Left colon (tissue), 2 donors: ENCODE data around the gene ACSF2. TPM values are rescaled to one million over a fixed set of nuclear protein-coding genes. Genes with fewer than 3 reads are reported as not detected.

ENCODE experiments used
- ATAC-seq: fragments of 200-7000 bp; cut with Tn5 transposase; one replicate; pipeline ENCODE4 v1.9.1; 2020; ENCODE audit warnings: mild to moderate bottlenecking, moderate library complexity
- DNase-seq, 2 donors: peaks; one replicate each; pipeline ENCODE4 v3.0.0-alpha.2; 2020
- intact Hi-C, 2 donors: fragments of 100-400 bp; cut with DNase I in 1 of 2; cut with micrococcal nuclease in 1 of 2; formaldehyde crosslinking; loops; one replicate each; pipeline versions ENCODE4 v1.11.2 to v1.14.0; 2022; cut with DNase I, micrococcal nuclease
- total RNA-seq, 2 donors: library from RNA; stranded (reverse); fragmentation: NEBNext Ultra II Directional; extraction: Animal tissue kit (Norgen Biotek cat#: 25700); gene quantifications; one replicate each; pipeline ENCODE4 v1.2.1, GENCODE V29; 2021
- donor health status: DM: no; HTN: no; CAD: no.
- donor health status: DM: yes; HTN: yes; CAD: no.

Gene ACSF2
- total RNA-seq, 2 donors from 2014 or later: 146 to 150 TPM

DNA sequence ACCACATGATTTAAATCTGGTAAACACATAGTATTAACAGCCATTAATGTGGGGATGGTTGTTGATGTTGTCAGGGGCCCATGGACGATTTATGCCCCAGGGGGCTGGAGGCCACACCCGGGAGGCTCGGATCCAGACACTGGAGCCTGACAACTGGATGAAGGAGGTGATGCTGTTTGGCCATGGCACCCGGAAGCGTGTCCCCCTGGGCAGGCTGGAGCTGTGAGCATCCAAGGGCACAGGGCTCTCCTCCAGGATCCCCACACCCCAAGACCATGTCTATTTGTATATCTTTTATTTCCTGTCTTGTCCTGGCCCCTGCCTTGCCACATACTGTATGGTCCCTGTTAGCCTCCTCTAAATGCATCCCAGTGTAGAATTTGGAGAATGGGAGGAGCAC lies 57.2 kb downstream of the ACSF2 start:
- ATAC-seq (no peak), DNase-seq (peak in 1 of 2 donors; percentile 20)
- intact Hi-C loops: loop anchor here in 1 of 2 donors (10.0 kb wide), 1 partner anchor 152 kb away; the partner anchor contains the start of gene ABCC3

DNA sequence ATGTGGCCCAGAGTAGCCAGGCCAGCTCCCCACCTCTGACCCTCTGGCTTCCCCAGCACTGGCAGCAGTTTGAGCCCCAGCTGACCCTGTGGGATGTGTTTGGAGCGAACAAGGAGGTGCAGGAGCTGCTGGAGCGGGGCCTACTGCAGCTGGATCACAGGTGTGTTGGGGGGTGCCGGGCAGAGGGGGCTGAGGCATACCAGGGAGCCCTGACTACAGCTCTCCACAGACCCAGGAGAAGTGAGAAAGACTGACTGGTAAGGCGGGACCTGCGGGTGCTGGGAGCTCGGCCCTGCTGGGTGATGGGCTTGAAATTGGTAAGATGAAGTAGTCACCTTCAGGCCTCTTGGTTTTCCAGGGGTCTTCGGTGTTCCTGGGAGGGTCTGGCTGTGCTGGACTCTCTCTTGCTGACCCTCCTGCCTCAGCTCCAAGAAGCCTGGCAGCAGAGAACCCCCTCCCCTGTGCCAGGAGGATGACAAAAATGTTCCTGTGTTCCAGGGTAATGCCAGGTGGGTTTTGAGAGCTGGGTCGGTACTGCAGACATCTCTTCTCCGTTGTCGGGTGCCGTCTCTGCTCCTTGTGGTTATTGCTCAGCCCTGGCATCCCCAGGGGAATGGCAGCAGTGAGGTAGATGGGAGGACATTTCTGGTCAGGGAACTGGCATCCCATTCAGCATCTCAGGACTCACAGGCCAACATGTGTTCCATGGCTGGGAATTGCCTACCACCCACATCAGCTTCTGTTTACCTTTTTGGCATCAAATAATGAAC lies 58.6 kb downstream of the ACSF2 start:
- intact Hi-C loops: loop anchor here in 1 of 2 donors (10.0 kb wide), 1 partner anchor 150 kb away; the partner anchor contains the start of gene ABCC3
- peak in 1 of 2 donors; percentile 23 for DNase-seq

DNA sequence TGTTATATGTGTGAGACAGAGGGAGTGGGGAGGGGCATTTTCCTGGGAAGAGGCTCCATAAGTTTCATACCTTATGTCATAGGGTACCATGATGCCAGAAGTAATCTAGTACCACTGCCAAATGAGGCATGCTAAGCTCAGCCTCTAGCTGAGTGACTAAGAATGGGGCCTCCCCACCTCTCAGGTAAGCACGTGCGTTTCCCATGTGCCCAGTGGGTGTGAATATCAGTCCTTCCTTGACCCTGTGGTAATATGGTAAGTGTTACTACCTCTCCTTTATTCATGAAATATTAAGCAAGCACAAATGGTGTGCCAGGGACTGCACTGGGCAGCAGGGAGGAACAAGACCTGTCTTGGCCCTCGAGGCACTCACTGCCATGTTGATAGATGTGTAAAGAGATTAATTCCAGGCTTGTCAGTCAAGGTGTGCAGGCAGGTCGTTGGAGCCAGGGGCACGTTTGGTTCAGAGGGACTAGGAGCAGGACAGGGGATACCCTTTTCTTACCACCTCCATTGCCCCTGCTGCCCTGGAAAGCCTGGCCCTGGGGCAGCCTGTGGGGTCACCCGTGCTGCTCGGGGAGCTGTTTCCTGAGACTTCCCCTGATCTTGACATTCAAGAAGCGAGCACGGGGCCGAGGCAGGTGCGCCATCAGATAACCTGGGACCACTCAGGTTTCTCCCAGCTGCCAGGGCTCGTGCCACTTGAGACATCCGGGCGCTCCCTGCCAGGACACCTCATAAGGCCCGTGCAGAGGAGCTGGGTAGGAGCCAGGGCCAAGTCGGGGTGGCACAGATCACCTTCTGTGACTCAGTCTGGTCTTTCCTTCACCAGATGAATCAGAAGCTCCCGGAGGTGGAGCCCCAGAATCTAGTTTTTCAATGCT lies 61.4 kb downstream of the ACSF2 start:
- DNase-seq (peak in 1 of 2 donors; percentile 15), ATAC-seq (no peak)
- intact Hi-C loops: loop anchor here in 1 of 2 donors (10.0 kb wide), 1 partner anchor 147 kb away; the partner anchor contains the start of gene ABCC3

More for the DNA sequence above, 58.6 kb downstream of the ACSF2 start:
- ATAC-seq: no peak

DNA sequence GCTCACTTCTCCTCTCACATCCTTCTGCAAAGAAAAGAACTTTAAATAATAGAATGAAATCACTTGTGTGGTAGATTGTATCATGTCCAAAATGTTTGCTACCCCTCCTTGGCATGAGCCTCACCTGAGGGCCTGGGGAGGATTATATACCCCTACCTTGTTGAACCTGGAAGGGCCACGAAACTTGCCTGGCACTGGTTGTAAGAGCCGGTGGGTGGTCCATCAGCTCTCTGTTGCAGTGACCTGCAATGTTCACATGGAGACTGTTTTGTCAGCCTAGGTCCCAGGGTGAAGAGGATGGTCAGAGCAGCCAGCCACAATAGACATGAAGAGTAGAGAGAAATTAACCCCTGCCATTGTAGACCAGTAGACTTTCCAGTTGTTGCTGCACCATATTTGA lies 62.9 kb downstream of the ACSF2 start:
- no peak for ATAC-seq
- peak in 1 of 2 donors; percentile 7 for DNase-seq
- intact Hi-C loops: loop anchor here in 1 of 2 donors (10.0 kb wide), 1 partner anchor 146 kb away; the partner anchor contains the start of gene ABCC3

DNA sequence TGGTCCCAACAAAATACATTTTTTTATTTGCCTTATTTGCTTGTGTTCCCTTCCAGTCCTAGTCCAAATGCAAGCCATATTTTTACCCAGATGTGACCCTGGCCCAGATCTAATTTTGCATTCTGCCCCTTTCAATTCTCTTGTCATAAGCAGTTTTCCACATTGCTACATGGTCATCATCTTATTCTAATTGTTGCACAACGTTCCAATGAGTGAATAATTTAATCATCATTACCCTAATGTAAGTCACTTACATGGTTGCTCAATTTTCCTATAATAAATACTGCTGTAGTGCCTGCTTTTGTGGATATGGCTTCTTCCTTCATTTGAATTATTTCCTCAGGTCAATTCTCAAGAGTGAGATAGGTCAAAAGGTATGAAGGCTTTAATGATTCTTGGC lies 65.5 kb downstream of the ACSF2 start:
- intact Hi-C loops: no loop called here

DNA sequence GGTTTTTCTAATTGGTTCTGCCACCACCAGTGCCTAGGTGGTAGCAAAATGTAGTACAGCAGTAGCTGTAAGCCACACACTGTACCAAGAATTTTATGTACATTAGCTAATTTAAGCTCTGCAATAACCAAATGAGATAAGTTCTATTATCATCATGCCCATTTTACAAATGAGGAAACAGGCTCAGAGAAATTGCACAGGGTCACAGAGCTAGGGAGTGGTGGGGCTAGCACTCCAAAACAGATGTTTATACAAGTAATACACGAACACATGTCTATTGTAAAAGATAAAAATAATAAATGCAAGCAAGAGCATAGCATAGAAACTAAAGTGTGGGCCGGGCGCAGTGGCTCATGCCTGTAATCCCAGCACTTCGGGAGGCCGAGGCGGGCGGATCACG lies 66.2 kb downstream of the ACSF2 start:
- intact Hi-C loops: no loop called here
- DNase-seq (no peak), ATAC-seq (no peak)

More for the DNA sequence above, 65.5 kb downstream of the ACSF2 start:
- DNase-seq (no peak), ATAC-seq (no peak)

DNA sequence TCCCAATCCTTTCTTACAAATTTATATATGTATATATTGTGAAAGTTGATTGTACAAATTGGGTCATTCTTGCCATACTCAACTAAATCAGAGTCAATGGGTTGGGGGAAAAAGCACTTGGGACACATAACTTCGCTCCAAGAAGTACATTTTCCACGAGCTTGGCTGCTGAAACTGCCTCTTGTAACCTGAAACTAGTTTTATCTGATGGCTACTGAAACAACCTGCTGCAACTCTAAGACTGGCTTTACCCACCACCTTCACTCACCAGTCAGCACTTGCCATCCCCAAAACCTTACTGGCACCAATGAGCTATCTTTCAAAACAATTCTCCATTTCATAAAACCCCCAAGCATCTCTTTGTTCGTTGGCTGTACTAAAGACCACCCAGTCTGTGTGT lies 67.7 kb downstream of the ACSF2 start:
- intact Hi-C loops: no loop called here
- DNase-seq: no peak
- no peak for ATAC-seq

DNA sequence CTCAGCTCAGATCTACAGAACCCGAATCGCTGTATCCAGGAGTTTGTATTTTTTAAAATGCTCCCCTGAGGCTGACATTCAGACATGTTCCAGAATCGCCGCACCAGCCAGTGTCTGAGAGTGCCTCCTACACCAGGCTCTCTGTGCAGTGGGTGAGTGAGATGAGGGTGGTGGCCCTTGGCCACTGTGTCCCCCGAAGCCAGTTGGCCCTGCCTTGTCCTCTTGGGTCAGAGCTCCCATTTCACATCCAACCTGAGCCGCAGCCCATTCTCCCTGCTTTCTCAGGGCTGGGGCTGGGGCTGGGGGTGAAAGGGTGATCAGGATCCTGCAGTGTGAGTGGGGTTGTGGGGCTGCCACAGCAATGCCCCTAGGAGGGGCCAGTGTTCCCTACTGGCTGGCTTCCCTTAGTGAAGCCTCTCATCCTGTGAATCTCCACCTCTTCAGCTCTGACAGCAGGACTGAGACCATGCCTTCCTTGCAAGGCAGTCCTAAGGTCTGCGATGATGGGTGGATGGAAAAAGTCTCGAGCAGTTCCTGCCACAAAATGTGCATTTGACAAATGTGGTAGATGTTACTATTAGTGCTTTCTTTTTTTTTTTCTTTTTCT lies 69.3 kb downstream of the ACSF2 start:
- DNase-seq: peak in 1 of 2 donors; percentile 14
- intact Hi-C loops: no loop called here
- no peak for ATAC-seq

DNA sequence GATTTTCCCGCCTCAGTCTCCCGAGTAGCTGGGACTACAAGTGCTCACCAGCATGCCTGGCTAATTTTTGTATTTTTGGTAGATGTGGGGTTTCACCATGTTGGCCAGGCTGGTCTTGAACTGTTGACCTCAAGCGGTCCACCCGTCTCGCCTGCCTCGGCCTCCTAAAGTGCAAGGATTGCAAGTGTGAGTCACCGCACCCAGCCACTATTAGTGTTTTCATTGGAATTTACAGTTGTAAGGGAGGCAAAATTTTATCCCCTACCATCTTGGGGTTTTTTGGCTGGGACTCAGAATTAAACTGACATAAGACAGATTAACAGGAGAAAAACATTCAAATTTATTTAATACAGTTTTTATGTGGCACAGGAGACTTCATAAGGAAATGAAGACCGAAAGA lies 69.9 kb downstream of the ACSF2 start:
- DNase-seq (peak in 1 of 2 donors; percentile 10), ATAC-seq (no peak)
- intact Hi-C loops: no loop called here

DNA sequence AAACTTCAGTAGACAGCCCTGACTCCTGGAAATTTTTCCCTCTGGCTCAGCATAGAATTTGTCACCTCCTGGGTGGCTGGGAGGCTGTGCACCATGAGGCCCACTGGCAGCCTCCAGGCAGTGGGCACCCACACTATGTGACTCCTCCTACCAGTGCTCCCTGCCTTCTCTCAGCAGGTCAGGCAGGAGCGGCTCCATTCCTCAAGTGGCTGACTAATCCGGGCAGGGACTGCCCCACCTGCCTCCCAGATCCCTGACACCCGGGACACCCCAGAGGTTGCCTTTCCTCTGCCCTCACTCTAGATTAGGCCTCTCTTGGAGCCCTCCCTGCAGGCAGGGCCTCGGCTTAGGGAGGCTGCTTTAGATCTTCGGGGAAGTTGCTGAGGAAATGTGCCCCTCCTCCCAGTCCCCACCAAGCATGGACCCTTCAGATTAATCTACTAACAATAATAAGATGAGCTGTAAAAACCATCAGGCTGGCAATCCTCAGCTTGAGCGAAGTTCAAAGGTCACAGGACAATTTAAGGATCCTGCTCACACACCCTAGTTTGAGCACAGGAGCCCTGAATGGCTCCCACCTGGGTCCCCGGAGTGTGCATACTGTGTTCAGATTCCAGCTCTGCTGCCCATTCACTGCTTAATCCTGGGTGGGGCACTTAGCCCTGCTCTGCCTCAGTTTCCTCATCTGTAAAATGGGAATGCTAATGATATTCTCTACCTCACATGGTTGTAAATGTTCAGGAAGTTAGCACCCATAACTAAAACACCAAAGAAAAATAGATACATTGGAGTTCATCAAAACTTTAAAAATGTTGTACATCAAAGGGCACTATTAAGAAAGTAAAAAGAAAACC lies 72.2 kb downstream of the ACSF2 start:
- no peak for DNase-seq
- ATAC-seq: peak; percentile 89
- intact Hi-C loops: no loop called here

DNA sequence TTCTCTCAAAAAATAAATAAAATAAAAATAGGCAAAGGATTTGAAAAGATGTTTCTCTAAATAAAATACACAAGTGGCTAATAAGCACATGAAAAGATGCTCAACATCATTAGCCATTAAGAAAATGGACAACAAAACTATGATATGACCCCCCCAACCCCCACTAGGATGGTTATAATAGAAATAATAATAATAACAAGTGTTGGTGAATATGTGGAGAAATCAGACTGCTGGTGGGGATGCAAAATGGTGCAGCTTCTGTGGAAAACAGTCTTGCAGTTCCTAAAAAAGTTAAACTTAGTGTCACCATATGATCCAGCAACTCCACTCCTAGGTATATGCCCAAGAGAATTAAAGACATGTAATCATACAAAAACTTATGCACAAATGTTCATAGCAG lies 73.3 kb downstream of the ACSF2 start:
- ATAC-seq (no peak), DNase-seq (no peak)
- intact Hi-C loops: no loop called here

DNA sequence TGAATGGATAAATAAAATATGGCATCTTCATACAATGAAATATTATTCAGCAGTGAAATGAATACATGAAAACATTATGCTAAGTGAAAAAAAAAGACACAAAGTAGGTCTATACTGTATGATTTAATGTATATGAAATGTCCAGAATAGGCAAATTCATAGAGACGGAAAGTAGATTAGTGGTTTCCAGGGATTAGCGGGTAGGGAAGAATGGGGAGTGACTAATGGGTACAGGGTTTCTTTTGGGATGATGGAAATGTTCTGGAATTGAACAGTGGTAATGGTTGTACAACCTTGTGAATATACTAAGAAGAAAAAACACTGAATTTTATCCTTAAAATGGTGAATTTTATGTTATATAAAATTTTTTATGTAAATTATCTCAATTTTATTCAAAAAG lies 73.7 kb downstream of the ACSF2 start:
- DNase-seq: no peak
- intact Hi-C loops: no loop called here

DNA sequence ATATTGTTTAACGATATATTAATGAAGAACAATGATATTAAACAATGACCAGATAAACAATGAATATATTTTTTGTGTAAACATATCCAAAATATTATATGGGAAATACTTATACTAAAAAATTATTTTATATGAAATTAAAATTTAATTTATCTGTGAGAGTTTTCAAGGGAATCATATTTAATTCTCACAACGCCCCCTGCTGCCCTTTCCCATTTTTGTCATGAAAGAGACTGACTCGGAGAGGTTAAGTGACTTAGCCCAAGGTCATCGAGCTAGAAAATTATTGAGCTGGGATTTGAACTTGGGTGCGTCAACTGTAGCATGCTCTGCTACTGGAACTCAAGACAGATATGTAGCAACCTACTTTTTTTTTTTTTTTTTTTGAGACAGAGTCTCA lies 75.0 kb downstream of the ACSF2 start:
- DNase-seq (peak in 1 of 2 donors; percentile 66), ATAC-seq (no peak)

More for the DNA sequence above, 73.7 kb downstream of the ACSF2 start:
- ATAC-seq: no peak

DNA sequence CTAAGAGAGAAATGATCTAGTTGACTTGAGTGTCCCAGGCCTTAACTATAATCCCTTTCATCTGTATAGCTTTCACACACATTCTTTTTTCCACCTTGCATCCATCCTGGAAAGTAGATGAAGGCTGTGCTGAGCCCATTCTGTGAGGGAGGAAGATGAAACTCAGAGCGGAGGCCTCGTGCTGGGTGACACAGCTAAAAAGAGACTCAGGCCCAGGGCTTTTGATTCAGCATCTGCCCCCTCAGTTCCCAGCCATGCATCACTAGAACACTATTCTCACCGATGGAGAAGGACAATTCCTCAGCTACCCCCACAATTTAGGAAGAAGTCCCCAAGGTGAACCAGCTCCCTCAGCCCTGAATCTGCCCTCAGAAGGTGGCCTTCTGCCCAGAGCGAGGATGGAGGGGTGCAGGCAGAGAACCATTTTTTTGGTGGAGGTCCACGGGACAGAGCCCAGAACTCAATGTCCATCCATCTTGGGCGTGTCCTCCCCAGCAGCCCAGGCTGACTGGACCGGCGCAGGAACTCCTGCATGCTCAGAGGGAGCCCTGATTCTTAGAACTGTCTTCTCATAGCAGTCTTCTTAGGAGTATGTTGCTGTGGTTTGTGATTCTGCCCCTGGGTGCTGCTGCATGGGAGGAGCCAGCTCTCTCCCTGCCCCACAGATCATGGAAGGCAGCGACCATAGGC lies 76.4 kb downstream of the ACSF2 start:
- intact Hi-C loops: no loop called here
- ATAC-seq (no peak), DNase-seq (no peak)

More for the DNA sequence above, 75.0 kb downstream of the ACSF2 start:
- intact Hi-C loops: no loop called here

DNA sequence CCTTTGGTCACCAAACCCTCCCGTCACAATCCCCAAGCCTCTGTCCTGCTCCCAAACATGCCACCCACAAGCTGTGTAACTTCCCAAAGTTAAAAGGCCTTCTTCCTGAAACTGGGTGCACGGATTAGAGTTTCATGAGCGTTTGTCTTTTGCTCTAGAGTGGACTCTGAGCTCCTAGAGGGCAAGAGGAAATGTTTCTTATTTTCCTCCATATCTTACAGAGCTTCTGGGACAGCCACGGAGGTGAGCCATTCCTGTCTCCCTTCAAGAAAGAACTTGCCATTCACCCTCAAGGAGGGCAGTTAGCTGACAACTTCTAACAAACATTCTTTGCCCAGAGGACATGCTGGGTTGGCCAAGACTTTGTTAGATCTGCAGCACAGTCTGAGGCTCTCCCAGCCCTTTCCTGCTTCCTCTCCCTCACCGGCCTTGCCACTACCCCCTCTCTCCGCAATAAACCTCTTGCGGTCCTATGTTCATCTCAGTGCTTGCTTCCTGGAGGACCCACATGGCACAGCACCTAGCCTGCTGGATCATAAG lies 79.6 kb downstream of the ACSF2 start:
- ATAC-seq (peak; percentile 41), DNase-seq (no peak)
- intact Hi-C loops: no loop called here

DNA sequence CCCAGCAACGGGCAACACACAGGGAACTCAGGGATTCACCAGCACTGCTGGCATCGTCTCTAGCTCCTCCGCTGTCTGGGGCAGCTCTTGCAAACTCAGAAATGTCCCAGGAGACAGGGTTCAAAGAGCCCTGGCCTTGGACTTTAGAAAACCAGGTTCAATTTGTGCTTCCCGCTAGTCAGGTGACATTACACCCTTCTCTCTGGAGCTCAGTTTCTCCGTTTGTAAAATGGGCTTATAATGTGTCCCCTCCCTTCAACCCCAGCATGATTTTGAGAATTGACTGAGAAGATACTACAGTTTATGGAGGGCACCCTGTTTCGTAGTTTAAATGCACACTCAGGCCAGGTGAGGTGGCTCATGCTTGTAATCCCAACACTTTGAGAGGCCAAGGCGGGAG lies 80.3 kb downstream of the ACSF2 start:
- DNase-seq (no peak), ATAC-seq (no peak)
- intact Hi-C loops: no loop called here

DNA sequence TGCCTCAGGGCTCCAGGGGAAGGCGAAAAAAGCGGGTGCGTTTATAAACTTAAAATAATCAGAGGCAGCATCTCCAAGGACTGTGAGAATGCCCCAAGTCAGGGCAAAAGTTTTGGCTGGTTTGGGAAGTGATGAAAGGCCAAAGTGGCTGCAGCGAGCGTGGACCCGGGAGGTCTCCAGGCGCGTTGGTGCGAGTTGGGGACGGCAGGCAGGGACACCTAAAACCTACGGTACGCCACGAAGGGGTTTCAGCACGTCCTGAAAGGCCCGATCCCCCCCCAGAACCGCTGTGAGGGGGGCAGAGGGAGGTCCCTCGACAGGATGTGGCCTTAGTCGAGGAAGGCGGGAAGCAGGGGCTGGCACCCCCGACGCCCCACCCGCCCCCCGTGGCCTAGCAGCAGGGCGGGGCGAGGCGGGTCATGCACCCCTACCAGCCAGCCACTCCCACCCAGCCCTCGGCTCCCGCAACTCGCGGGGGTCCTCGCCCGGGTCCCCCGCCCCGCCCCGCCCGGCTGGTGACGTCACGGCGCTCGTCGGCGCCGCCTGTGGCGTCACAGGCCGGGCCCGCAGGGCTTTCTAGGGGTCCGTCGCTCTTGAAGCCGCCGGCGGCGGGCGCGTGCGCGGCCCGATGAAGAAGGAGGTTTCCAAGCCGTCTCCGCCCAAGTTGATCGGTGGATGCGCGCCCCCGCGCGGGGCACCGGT lies 82.0 kb downstream of the ACSF2 start, which contains the start of gene MYCBPAP:
Gene MYCBPAP (plus strand): TSS at position 569 of the 702 bp plus-strand sequence. CDS start 236 bp downstream, outside the sequence.
- DNase-seq (peak; percentile 84 to 92), ATAC-seq (peak; percentile 63)
- intact Hi-C loops: no loop called here
